HG03066 (cell line): Measurements from ENCODE around the gene MAN2B1.
"Not testable (repeated sequence)": the region's sequence is repeated elsewhere in the genome, so short reads cannot be mapped to it uniquely, and the experiment has no call there.

ENCODE experiments used
- ATAC-seq: cut with Tn5 transposase; IDR thresholded peaks from one replicate; pipeline ENCODE4 v1.9.1; 2021; ENCODE audit warnings: low read depth; ENCODE audit not compliant: unreplicated experiment

The MAN2B1 gene

GRCh38 chr19:12623361-12624031, 43.0 kb downstream of the MAN2B1 start:
- ATAC-seq = no peak

- ATAC-seq = not testable (repeated sequence)
Observed at GRCh38 chr19:12621253-12622024, 45.1 kb downstream of the MAN2B1 start.

- no peak for ATAC-seq
Observed at GRCh38 chr19:12617646-12618045, 48.9 kb downstream of the MAN2B1 start.

DNA sequence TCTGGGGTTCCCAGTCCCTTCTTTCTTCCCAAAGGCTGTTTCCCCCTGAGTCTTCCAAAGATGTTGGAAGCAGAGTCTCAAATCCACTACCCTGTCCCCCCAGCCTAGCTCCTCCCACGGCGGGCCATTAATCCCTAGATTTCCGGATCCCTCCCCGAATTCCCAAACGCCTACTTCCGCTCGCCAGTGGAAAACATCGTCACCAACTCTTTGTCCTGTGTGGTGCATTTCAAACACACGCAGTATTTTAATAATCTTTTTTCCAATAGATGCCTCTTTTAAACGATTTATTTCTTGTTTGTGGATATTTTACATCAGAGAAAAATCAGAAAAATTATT, 55.2 kb downstream of the MAN2B1 start:
- ATAC-seq = no peak

GRCh38 chr19:12610540-12611360, 55.8 kb downstream of the MAN2B1 start, which contains the start of the genes ZNF490 and ZNF791:
ZNF490 (minus strand) TSS chr19:12610813; CDS start chr19:12610680, 133 bp downstream.
ZNF791 (plus strand) TSS chr19:12610920; CDS start chr19:12611080, 160 bp downstream.
- ATAC-seq = peak; percentile 71

DNA sequence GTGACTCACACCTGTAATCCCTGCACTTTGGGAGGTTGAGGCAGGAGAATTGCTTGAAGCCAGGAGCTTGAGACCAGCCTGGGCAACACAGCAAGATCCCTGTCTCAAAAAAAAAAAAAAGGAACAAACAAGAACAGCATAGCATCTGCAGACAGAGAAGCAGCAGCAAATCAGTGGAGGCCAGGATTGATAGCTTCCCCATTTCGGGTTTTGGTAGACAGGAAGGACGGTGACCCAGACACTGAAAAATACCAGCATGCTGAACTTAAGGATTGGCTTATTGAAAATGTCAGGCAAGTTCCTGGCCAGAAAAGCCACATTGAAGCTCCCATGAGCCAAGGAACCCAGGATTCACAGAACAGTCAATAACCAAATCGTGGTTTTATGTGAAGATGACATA, 58.9 kb downstream of the MAN2B1 start:
- ATAC-seq = no peak

DNA sequence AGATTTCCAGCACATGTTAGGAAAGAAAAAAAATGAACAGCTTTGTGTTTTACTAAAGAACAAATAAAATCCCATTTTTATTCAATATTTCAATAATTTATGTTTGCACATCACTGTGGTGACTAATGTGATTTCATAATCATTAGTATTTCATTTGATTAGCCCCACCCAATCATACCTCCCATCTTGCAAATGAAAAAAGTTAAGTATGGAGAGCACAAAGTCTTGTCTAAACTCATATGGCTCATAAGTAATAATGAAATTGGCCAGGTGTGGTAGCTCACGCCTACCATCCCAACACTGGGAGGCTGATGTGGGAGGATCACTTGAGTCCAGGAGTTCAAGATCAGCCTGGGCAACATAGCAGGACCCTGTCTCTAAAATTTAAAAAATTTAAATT, 59.7 kb downstream of the MAN2B1 start:
- ATAC-seq = no peak

DNA sequence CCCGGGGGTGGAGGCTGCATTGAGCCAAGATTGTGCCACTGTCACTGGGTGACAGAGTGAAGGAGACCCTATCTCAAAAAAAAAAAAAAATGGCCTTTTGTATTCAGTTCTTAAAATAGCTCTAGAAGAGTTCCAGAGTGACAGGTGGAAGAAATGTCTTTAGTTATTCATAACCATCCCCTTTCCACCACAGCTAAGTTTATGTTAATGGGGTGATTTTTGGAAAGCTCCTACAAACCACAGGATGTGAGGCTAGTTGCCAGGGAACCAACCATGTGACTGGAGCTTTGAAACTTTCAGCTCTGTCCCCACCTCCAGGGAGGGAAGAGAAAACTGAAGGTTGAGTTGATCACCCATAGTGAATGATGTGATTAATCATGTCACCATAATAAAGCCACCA, 62.8 kb downstream of the MAN2B1 start:
- ATAC-seq = no peak

DNA sequence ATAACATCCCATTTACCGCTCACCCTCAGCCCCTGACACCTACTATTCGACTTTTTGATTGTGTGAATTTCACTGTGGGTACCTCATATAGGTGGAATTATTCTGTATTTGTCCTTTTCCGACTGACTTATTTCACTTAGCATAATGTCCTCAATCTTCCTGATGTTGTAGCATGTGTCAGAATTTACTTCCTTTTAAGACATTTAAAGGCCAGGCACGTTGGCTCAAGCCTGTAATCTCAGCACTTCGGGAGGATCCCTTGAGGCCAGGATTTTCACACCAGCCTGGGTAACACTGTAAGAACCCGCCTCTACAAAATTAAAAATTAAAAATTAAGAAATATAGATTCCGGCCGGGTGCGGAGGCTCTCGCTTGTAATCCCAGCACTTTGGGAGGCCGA, 68.9 kb downstream of the MAN2B1 start:
- ATAC-seq = no peak

DNA sequence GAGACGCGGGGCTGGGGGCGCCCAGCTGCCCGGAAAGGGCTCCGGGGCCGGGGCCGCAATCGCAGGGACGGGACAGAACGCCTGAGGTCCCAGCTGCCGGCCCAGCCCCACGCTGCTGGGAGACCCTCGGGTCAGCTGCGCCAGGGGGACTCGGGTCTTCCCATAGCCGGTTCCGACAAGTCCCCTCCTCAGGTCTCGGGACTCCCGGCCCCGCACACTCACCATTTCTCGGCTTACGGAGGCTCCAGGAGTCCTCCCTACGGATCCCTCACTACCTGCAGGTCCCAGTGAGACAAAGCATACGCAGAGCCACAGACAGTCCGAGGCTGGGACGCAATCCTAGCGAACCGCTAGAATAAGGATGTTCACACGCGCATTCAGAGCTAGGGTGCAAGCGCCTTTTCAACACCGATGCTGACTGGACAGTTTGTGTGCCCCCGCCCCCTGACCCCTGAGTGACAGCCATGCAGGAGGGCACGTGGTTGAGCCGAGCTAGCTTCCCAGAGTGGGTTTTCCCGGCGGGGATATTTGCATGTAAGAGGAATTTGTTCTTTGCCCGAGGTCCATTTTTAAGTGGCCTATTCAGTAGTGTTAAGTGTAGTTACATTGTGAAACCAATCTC, 69.5 kb downstream of the MAN2B1 start:
- no peak for ATAC-seq
